ENCODE data around the gene CAMTA1.

Gene CAMTA1

GRCh38 chr1:7672864-7673263, 887.6 kb downstream of the CAMTA1 start:
- Histone ChIP-seq H3K9me3 (ENCODE audit: insufficient read depth, low read length, severe bottlenecking) (no peaks in the 10 kb centered on the region), H3K9ac (ENCODE audit: low read depth, low read length) (no peak overlapping the region), H3K27me3 (ENCODE audit: insufficient read depth, low read length, poor library complexity) (no peaks in the 10 kb centered on the region), H3K4me2 (ENCODE audit: insufficient read depth, low read length) (no peak overlapping the region), H3K36me3 (ENCODE audit: insufficient read depth, low read length) (no peaks in the 10 kb centered on the region), H3K79me2 (ENCODE audit: insufficient read depth, low read length) (no peaks in the 10 kb centered on the region), H4K20me1 (ENCODE audit: insufficient read depth, low read length) (peaks cover 16% of the 10 kb centered on the region), H3K4me3 (ENCODE audit: low read depth in 1 of 2, low read length in 2 of 2) (no peak overlapping the region), H2AFZ (ENCODE audit: low read depth, low read length) (no peak overlapping the region), H3K27ac (ENCODE audit: low read length) (no peak overlapping the region), H3K4me1 (ENCODE audit: insufficient read depth, low read length) (no peaks in the 10 kb centered on the region)
- TF ChIP-seq CTCF (IDR thresholded peaks at IDR 0.05; ENCODE audit: borderline replicate concordance, extremely low read depth, low read length, poor library complexity, severe bottlenecking) (no peak), EZH2 (IDR thresholded peaks at IDR 0.05; ENCODE audit: borderline replicate concordance, low read depth, low read length, severe bottlenecking) (no peak)
- no peak for DNase-seq
- no peak for ATAC-seq (ENCODE audit: insufficient read depth, low read depth)

- Histone ChIP-seq H3K4me3 (ENCODE audit: low read depth in 1 of 2, low read length in 2 of 2) (no peak overlapping the region), H3K9me3 (ENCODE audit: insufficient read depth, low read length, severe bottlenecking) (no peaks in the 10 kb centered on the region), H3K9ac (ENCODE audit: low read depth, low read length) (no peak overlapping the region), H3K4me2 (ENCODE audit: insufficient read depth, low read length) (no peak overlapping the region), H4K20me1 (ENCODE audit: insufficient read depth, low read length) (peaks cover 10% of the 10 kb centered on the region), H3K4me1 (ENCODE audit: insufficient read depth, low read length) (no peaks in the 10 kb centered on the region), H3K27ac (ENCODE audit: low read length) (no peak overlapping the region), H3K79me2 (ENCODE audit: insufficient read depth, low read length) (no peaks in the 10 kb centered on the region), H3K27me3 (ENCODE audit: insufficient read depth, low read length, poor library complexity) (no peaks in the 10 kb centered on the region), H3K36me3 (ENCODE audit: insufficient read depth, low read length) (no peaks in the 10 kb centered on the region), H2AFZ (ENCODE audit: low read depth, low read length) (no peak overlapping the region)
- DNase-seq (no peak), ATAC-seq (ENCODE audit: insufficient read depth, low read depth) (no peak)
- TF ChIP-seq CTCF (IDR thresholded peaks at IDR 0.05; ENCODE audit: borderline replicate concordance, extremely low read depth, low read length, poor library complexity, severe bottlenecking), result no peak
- TF ChIP-seq EZH2 (IDR thresholded peaks at IDR 0.05; ENCODE audit: borderline replicate concordance, low read depth, low read length, severe bottlenecking), result no peak
These were observed 889.7 kb downstream of the CAMTA1 start for GRCh38 chr1:7674972-7675371.

GRCh38 chr1:7675431-7676273, 890.4 kb downstream of the CAMTA1 start:
- H3K9ac ChIP-seq (ENCODE audit: low read depth, low read length), result no peak overlapping the region
- H3K27me3 ChIP-seq (ENCODE audit: insufficient read depth, low read length, poor library complexity), result no peaks in the 10 kb centered on the region
- H3K4me2 ChIP-seq (ENCODE audit: insufficient read depth, low read length), result no peak overlapping the region
- H2AFZ ChIP-seq (ENCODE audit: low read depth, low read length), result no peak overlapping the region
- H3K4me1 ChIP-seq (ENCODE audit: insufficient read depth, low read length), result no peaks in the 10 kb centered on the region
- peaks cover 7% of the 10 kb centered on the region for H4K20me1 ChIP-seq (ENCODE audit: insufficient read depth, low read length)
- TF ChIP-seq EZH2 (IDR thresholded peaks at IDR 0.05; ENCODE audit: borderline replicate concordance, low read depth, low read length, severe bottlenecking) (no peak), CTCF (IDR thresholded peaks at IDR 0.05; ENCODE audit: borderline replicate concordance, extremely low read depth, low read length, poor library complexity, severe bottlenecking) (no peak)
- H3K4me3 ChIP-seq (ENCODE audit: low read depth in 1 of 2, low read length in 2 of 2), result no peak overlapping the region
- no peak overlapping the region for H3K27ac ChIP-seq (ENCODE audit: low read length)
- no peak for DNase-seq
- H3K9me3 ChIP-seq (ENCODE audit: insufficient read depth, low read length, severe bottlenecking), result no peaks in the 10 kb centered on the region
- no peaks in the 10 kb centered on the region for H3K79me2 ChIP-seq (ENCODE audit: insufficient read depth, low read length)
- no peak for ATAC-seq (ENCODE audit: insufficient read depth, low read depth)
- H3K36me3 ChIP-seq (ENCODE audit: insufficient read depth, low read length), result no peaks in the 10 kb centered on the region

All from DND-41 (cell line).